Keratinocyte (primary cell): Measurements from ENCODE around the gene CLDN2. TPM values are rescaled to one million over a fixed set of nuclear protein-coding genes. Genes with fewer than 3 reads are reported as not detected.

Experiments
- DNase-seq: peaks from one replicate; pipeline ENCODE4 v3.0.0-alpha.2; 2011; ENCODE audit warnings: low read depth, missing footprints, low spot score
- FAIRE-seq: peaks from 2 replicates; lab custom pipeline; 2011; peaks lifted over from hg19 to GRCh38; lab: Jason Lieb, UNC
- H2AFZ ChIP-seq: 2 replicates; pipeline ENCODE4 v1.6.0; 2012; ENCODE audit warnings: low read length, control low read depth, inconsistent platforms; ENCODE audit not compliant: control insufficient read depth
- H3K27ac ChIP-seq: 2 replicates; pipeline ENCODE4 v1.5.1; 2011; ENCODE audit warnings: low read length; ENCODE audit not compliant: control insufficient read depth, insufficient read depth
- H3K27me3 ChIP-seq: 3 replicates; pipeline ENCODE4 v1.6.0; 2011; ENCODE audit warnings: low read length; ENCODE audit not compliant: control insufficient read depth, insufficient read depth; ENCODE audit errors: extremely low read depth
- H3K36me3 ChIP-seq, 2 experiments: 2 replicates in 1 of 2; 3 replicates in 1 of 2; pipeline ENCODE4 v1.5.1; 2011; ENCODE audit warnings: low read length in 2 of 2, mild to moderate bottlenecking in 1 of 2; ENCODE audit not compliant: control insufficient read depth in 2 of 2, insufficient read depth in 2 of 2; ENCODE audit errors: extremely low read depth in 1 of 2
- H3K4me1 ChIP-seq: 3 replicates; pipeline ENCODE4 v1.5.1; 2011; ENCODE audit warnings: low read length; ENCODE audit not compliant: control insufficient read depth, insufficient read depth; ENCODE audit errors: extremely low read depth
- H3K4me2 ChIP-seq: 3 replicates; pipeline ENCODE4 v1.6.0; 2011; ENCODE audit warnings: low read depth, low read length; ENCODE audit not compliant: control insufficient read depth, insufficient read depth; ENCODE audit errors: extremely low read depth
- H3K4me3 ChIP-seq, 3 experiments: fragments of 200-600 bp in 1 of 3; sonication (generic) in 1 of 3; 2 replicates in 2 of 3; 3 replicates in 1 of 3; pipeline ENCODE4 v1.5.1; 2011 to 2016; ENCODE audit warnings: low read length in 3 of 3, mild to moderate bottlenecking in 3 of 3, control low read depth in 2 of 3, inconsistent platforms in 1 of 3, low read depth in 1 of 3, mixed read lengths in 1 of 3, mixed run types in 1 of 3, moderate library complexity in 1 of 3; ENCODE audit not compliant: control insufficient read depth in 2 of 3, insufficient read depth in 2 of 3; ENCODE audit errors: extremely low read depth in 1 of 3
- H3K79me2 ChIP-seq: 2 replicates; pipeline ENCODE4 v1.6.0; 2012; ENCODE audit warnings: low read length; ENCODE audit not compliant: control insufficient read depth, insufficient read depth
- H3K9ac ChIP-seq: 3 replicates; pipeline ENCODE4 v1.6.0; 2011; ENCODE audit warnings: low read length; ENCODE audit not compliant: control insufficient read depth, insufficient read depth; ENCODE audit errors: extremely low read depth
- H3K9me1 ChIP-seq: 3 replicates; pipeline ENCODE4 v1.6.0; 2011; ENCODE audit warnings: low read length; ENCODE audit not compliant: control insufficient read depth, insufficient read depth; ENCODE audit errors: extremely low read depth
- H3K9me3 ChIP-seq: 2 replicates; pipeline ENCODE4 v1.5.1; 2012; ENCODE audit warnings: low read depth, low read length; ENCODE audit not compliant: control insufficient read depth
- H4K20me1 ChIP-seq: 3 replicates; pipeline ENCODE4 v1.6.0; 2011; ENCODE audit warnings: low read length; ENCODE audit not compliant: control insufficient read depth, insufficient read depth; ENCODE audit errors: extremely low read depth
- CTCF ChIP-seq, 3 experiments: IDR thresholded peaks in 1 of 3; conservative IDR thresholded peaks in 1 of 3; optimal IDR thresholded peaks in 1 of 3; 2 replicates in 2 of 3; 3 replicates in 1 of 3; pipeline versions ENCODE3 to v1.5.1; 2011; ENCODE audit warnings: low read length in 3 of 3, mild to moderate bottlenecking in 3 of 3, moderate library complexity in 2 of 3, control low read depth in 1 of 3, inconsistent platforms in 1 of 3; ENCODE audit not compliant: insufficient read depth in 2 of 3; ENCODE audit errors: extremely low read depth in 1 of 3
- EZH2 ChIP-seq: IDR thresholded peaks from one replicate; pipeline ENCODE4 v1.6.1; 2012; ENCODE audit warnings: inconsistent platforms, mild to moderate bottlenecking, low read length, moderate library complexity
- dilution Hi-C: fragments of 300-500 bp; cut with MboI; formaldehyde crosslinking; loops from one replicate; pipeline ENCODE4 v1.7.0; 2020; ENCODE audit warnings: low sequenced_read_pairs; ENCODE audit not compliant: extremely low pct_ligation_motif_present
- polyA plus RNA-seq, 5 experiments: library from polyadenylated mRNA; depleted of rRNA in 3 of 5; stranded (reverse) in 3 of 5; stranded (forward) in 1 of 5; unstranded in 1 of 5; fragments of >200 nt; gene quantifications; 1 replicate in 1 of 5; 2 replicates in 3 of 5; 3 replicates in 1 of 5; pipeline versions ENCODE4 v1.2.1 to v1.2.3, GENCODE V29; 2011 to 2012; ENCODE audit warnings: missing spikeins in 2 of 5, low read depth in 1 of 5, low replicate concordance in 1 of 5

The CLDN2 gene
- polyA plus RNA-seq, 1 donor (not counting 4 experiments of a cell fraction or from before 2014, with no cell fraction given), result not detected

DNA sequence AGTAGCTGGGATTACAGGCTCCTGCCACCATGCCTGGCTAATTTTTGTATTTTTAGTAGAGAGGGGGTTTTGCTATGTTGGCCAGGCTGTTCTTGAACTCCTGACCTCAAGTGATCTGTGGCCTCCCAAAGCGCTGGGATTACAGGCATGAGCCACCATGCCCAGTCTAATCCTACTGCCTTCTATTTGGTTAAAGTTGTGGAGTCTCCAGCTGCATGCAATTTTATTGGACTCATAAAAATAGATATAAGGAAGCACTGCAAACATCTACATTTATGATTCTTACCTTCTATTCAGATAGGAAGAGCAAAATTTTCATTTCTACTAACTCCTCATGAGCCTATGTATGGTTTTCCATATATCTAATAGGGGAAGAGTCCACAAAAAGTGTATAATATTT, 30.7 kb upstream of the CLDN2 start:
- no peak overlapping the region for H2AFZ ChIP-seq
- no peaks in the 10 kb centered on the region for H3K9me3 ChIP-seq
- no peaks in the 10 kb centered on the region for H3K79me2 ChIP-seq
- no peak for TF ChIP-seq EZH2
- TF ChIP-seq CTCF (optimal IDR thresholded peaks at IDR 0.05 in 1 of 3, IDR thresholded peaks at IDR 0.05 in 1 of 3, conservative IDR thresholded peaks at IDR 0.05 in 1 of 3; ENCODE audit: extremely low read depth in 1 of 3, insufficient read depth in 2 of 3, low read length in 3 of 3), result no peak
- dilution Hi-C loops, result no loop called here
- H3K27ac ChIP-seq, result no peak overlapping the region
- no peak overlapping the region for H3K9ac ChIP-seq
- H3K9me1 ChIP-seq, result no peaks in the 10 kb centered on the region
- DNase-seq (no peak), FAIRE-seq (no peak)
- no peak overlapping the region for H3K4me2 ChIP-seq
- no peaks in the 10 kb centered on the region for H4K20me1 ChIP-seq
- H3K4me3 ChIP-seq, result no peak overlapping the region
- H3K36me3 ChIP-seq, result no peaks in the 10 kb centered on the region
- peaks cover 1% of the 10 kb centered on the region for H3K4me1 ChIP-seq
- no peaks in the 10 kb centered on the region for H3K27me3 ChIP-seq

DNA sequence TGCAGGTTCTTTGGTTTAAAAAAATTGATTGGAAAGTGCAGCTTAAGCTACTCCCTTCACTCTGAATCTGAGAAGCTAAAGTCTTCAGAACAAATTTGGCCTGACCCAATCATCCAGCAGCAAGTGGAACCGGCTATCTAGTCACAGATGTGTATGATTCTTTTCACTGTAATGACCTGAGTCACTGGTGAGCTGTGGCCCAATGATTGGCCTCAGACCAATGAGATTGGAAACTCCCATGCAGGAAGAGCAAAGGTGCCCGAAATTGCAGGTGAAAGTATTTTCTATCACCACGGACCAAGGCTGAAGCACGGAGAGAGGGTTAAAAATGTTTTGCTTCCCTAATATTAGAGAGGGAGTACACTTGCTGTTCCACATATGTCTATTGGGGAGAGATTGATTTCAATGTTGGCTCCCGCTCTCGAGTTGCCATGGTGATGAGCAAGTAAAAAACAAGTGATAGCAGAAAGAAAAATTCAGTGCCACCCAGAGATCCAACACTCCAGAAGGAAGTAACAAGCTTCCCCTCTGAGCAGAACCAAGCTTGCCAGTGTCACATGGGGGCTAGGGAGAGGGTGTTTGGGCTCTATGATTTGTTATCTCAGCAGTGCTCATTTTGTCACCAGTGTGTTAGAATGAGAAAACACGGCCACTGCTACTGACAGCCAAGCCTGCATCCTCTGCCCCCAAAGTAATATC, 28.3 kb upstream of the CLDN2 start:
- DNase-seq (no peak), FAIRE-seq (no peak)
- no peak overlapping the region for H3K27ac ChIP-seq
- no peaks in the 10 kb centered on the region for H3K36me3 ChIP-seq
- H4K20me1 ChIP-seq, result no peaks in the 10 kb centered on the region
- no peak overlapping the region for H3K4me2 ChIP-seq
- no peak overlapping the region for H2AFZ ChIP-seq
- no peak overlapping the region for H3K9ac ChIP-seq
- TF ChIP-seq CTCF (optimal IDR thresholded peaks at IDR 0.05 in 1 of 3, IDR thresholded peaks at IDR 0.05 in 1 of 3, conservative IDR thresholded peaks at IDR 0.05 in 1 of 3; ENCODE audit: extremely low read depth in 1 of 3, insufficient read depth in 2 of 3, low read length in 3 of 3) (no peak), EZH2 (no peak)
- no peaks in the 10 kb centered on the region for H3K9me3 ChIP-seq
- no peaks in the 10 kb centered on the region for H3K27me3 ChIP-seq
- dilution Hi-C loops, result no loop called here
- no peaks in the 10 kb centered on the region for H3K9me1 ChIP-seq
- peaks cover 13% of the 10 kb centered on the region for H3K4me1 ChIP-seq
- H3K79me2 ChIP-seq, result no peaks in the 10 kb centered on the region
- no peak overlapping the region for H3K4me3 ChIP-seq
